Omental fat pad (tissue), 4 donors: ENCODE data around the gene UAP1L1. TPM values are rescaled to one million over a fixed set of nuclear protein-coding genes. Genes with fewer than 3 reads are reported as not detected.

Experiments
- ATAC-seq: fragments of 150-250 bp; one replicate; pipeline ENCODE4 v1.9.1; 2016; ENCODE audit warnings: mild to moderate bottlenecking, moderate library complexity; ENCODE audit not compliant: low FRiP score
- DNase-seq: peaks from one replicate; pipeline ENCODE4 v3.0.0-alpha.2; 2019; ENCODE audit warnings: low spot score
- CTCF ChIP-seq, 3 donors: fragments of 450-650 bp; IDR thresholded peaks; one replicate each; pipeline ENCODE4 v1.5.1; 2016 to 2017; ENCODE audit warnings: antibody characterized with exemption in 3 of 3, mild to moderate bottlenecking in 3 of 3, moderate library complexity in 2 of 3
- total RNA-seq, 4 donors: library from RNA; depleted of rRNA; stranded (reverse); fragments of >200 nt; gene quantifications; one replicate each; pipeline ENCODE4 v1.1.0, GENCODE V29; 2016

The UAP1L1 gene
- total RNA-seq, 4 donors from 2014 or later, result 5.2 to 12.8 (median 9.7) TPM

GRCh38 chr9:137085920-137086530, 8.7 kb downstream of the UAP1L1 start:
- no peak for ATAC-seq
- no peak for DNase-seq
- TF ChIP-seq CTCF (IDR thresholded peaks at IDR 0.05), result no peak

GRCh38 chr9:137086531-137087408, 9.5 kb downstream of the UAP1L1 start, which contains the start of gene MAN1B1:
Gene MAN1B1 (plus strand): TSS chr9:137086985. CDS start chr9:137087000, 15 bp downstream.
- DNase-seq, result peak; percentile 94
- ATAC-seq, result peak; percentile 93
- TF ChIP-seq CTCF (IDR thresholded peaks at IDR 0.05), result no peak

GRCh38 chr9:137087409-137087925, 10.2 kb downstream of the UAP1L1 start:
- no peak for DNase-seq
- no peak for TF ChIP-seq CTCF (IDR thresholded peaks at IDR 0.05)
- no peak for ATAC-seq

GRCh38 chr9:137088121-137088520, 10.8 kb downstream of the UAP1L1 start:
- no peak for DNase-seq
- TF ChIP-seq CTCF (IDR thresholded peaks at IDR 0.05), result no peak
- no peak for ATAC-seq

- ATAC-seq (no peak), DNase-seq (no peak)
- TF ChIP-seq CTCF (IDR thresholded peaks at IDR 0.05), result no peak
Observed at GRCh38 chr9:137089232-137089947, 12.1 kb downstream of the UAP1L1 start.

GRCh38 chr9:137095664-137096517, 18.6 kb downstream of the UAP1L1 start:
- DNase-seq (no peak), ATAC-seq (no peak)
- TF ChIP-seq CTCF (IDR thresholded peaks at IDR 0.05), result no peak
